ENCODE measurements around the gene CMSS1. TPM values are rescaled to one million over a fixed set of nuclear protein-coding genes. Genes with fewer than 3 reads are reported as not detected.

CMSS1 gene
- total RNA-seq, 1 donor from 2014 or later = 56.3 TPM

DNA sequence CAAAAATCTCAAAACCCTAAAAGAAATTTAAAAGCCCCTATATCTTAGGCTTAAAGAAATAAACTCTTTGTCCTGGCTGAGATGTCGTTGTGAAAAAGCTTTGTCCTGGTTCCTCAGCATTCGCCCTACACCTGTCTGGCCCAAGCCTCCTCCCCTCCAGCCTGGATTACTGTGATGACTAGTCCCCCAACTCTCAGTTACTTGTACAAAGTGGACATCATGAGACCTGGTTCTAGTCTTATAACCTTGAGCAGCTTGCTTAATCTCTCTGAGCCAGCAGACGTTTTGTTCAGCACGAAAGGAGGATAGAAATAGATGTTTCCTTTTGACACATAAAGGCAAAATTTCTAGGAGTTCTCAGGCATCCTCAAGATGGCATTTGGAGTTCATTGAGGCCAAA is 245.0 kb downstream of the CMSS1 start:
- Mint-ChIP-seq H3K27ac (no peak overlapping the region), H3K36me3 (no peaks in the 10 kb centered on the region), H3K4me1 (peaks cover 2% of the 10 kb centered on the region), H3K27me3 (ENCODE audit: insufficient read depth, low read depth) (no peaks in the 10 kb centered on the region), H3K9me3 (no peaks in the 10 kb centered on the region), H3K4me3 (no peak overlapping the region)
- H3K27ac ChIP-seq = no peak overlapping the region
- H3K36me3 ChIP-seq = no peaks in the 10 kb centered on the region
- H4K20me1 ChIP-seq (ENCODE audit: low read depth) = no peaks in the 10 kb centered on the region
- no peak for TF ChIP-seq EZH2 (IDR thresholded peaks at IDR 0.05)
- no peak for TF ChIP-seq EZH2phosphoT487 (IDR thresholded peaks at IDR 0.05)
- TF ChIP-seq, protein P1, sequence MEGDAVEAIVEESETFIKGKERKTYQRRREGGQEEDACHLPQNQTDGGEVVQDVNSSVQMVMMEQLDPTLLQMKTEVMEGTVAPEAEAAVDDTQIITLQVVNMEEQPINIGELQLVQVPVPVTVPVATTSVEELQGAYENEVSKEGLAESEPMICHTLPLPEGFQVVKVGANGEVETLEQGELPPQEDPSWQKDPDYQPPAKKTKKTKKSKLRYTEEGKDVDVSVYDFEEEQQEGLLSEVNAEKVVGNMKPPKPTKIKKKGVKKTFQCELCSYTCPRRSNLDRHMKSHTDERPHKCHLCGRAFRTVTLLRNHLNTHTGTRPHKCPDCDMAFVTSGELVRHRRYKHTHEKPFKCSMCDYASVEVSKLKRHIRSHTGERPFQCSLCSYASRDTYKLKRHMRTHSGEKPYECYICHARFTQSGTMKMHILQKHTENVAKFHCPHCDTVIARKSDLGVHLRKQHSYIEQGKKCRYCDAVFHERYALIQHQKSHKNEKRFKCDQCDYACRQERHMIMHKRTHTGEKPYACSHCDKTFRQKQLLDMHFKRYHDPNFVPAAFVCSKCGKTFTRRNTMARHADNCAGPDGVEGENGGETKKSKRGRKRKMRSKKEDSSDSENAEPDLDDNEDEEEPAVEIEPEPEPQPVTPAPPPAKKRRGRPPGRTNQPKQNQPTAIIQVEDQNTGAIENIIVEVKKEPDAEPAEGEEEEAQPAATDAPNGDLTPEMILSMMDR (IDR thresholded peaks at IDR 0.05) = no peak
- DNase-seq (ENCODE audit: low spot score) = no peak
- H3F3A ChIP-seq (ENCODE audit: low read depth) = no peaks in the 10 kb centered on the region
- no peaks in the 10 kb centered on the region for H3K4me1 ChIP-seq
- no peak overlapping the region for H3K9ac ChIP-seq
- H3K27me3 ChIP-seq = no peaks in the 10 kb centered on the region
- no peak overlapping the region for H2AFZ ChIP-seq (replicated peaks)
- no peaks in the 10 kb centered on the region for H3K79me2 ChIP-seq (ENCODE audit: low read depth)
- no peaks in the 10 kb centered on the region for H3K9me3 ChIP-seq (ENCODE audit: low read depth)
- H3K4me3 ChIP-seq = no peak overlapping the region
- H3K4me2 ChIP-seq = no peak overlapping the region

DNA sequence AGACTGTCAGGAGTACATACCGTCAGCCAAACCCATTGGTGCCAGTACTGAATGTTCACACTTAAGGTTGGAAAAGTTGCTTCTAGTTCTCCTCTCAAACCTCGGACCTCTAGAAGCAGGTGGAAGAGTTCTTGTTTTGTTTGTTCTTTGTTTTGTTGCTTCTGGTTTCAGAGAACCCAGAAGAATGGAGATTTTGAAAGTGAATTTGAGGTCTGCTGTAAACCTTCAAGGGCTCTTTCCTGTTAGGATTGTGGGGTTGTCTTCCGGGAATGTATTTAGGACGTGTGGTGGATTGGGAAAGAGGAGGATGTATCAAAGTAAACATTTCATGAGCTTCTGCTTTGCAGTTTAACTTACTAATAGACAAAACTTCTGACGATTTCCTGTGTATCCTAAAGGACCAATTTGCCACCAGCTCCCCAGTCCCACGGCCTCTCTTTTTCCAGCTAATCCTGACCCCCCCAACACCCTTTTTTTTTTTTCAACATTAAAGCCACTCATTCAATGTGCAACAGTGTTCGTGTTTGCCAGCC is 246.3 kb downstream of the CMSS1 start:
- Histone ChIP-seq H4K20me1 (ENCODE audit: low read depth) (no peaks in the 10 kb centered on the region), H3K36me3 (no peaks in the 10 kb centered on the region), H3K4me2 (no peak overlapping the region), H3K9ac (no peak overlapping the region), H3K27ac (no peak overlapping the region), H3K4me3 (no peak overlapping the region), H3F3A (ENCODE audit: low read depth) (no peaks in the 10 kb centered on the region), H3K9me3 (ENCODE audit: low read depth) (no peaks in the 10 kb centered on the region), H3K27me3 (no peaks in the 10 kb centered on the region), H2AFZ (replicated peaks) (no peak overlapping the region), H3K4me1 (no peaks in the 10 kb centered on the region), H3K79me2 (ENCODE audit: low read depth) (no peaks in the 10 kb centered on the region)
- Mint-ChIP-seq H3K27me3 (ENCODE audit: insufficient read depth, low read depth) (no peaks in the 10 kb centered on the region), H3K27ac (peak overlapping the region; percentile 83), H3K4me1 (peaks cover 2% of the 10 kb centered on the region), H3K9me3 (no peaks in the 10 kb centered on the region), H3K36me3 (no peaks in the 10 kb centered on the region), H3K4me3 (no peak overlapping the region)
- no peak for DNase-seq (ENCODE audit: low spot score)
- TF ChIP-seq, protein P1 (IDR thresholded peaks at IDR 0.05) = no peak
- TF ChIP-seq EZH2phosphoT487 (IDR thresholded peaks at IDR 0.05) = no peak
- no peak for TF ChIP-seq EZH2 (IDR thresholded peaks at IDR 0.05)

DNA sequence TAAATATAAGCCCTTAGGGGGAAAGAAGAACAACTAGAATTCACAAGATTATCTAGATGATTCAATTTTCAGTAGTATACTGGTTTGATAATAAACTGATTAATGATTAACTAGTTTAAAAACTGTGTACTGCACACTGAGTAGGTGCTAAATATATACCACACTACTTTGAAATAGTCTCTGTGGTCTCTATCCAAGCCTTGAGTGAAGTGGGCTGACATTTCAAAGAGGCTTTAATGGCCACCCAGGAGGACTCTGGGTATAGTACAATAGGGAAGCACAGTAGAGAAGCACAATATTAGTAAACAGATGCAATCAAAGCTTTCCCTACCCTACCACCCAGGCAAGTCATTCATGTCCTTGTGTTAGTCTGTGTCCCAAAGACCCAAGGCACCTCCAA is 249.9 kb downstream of the CMSS1 start:
- Mint-ChIP-seq H3K4me3 (no peak overlapping the region), H3K4me1 (peaks cover 5% of the 10 kb centered on the region), H3K9me3 (no peaks in the 10 kb centered on the region), H3K27me3 (ENCODE audit: insufficient read depth, low read depth) (no peaks in the 10 kb centered on the region), H3K36me3 (no peaks in the 10 kb centered on the region), H3K27ac (no peak overlapping the region)
- Histone ChIP-seq H3F3A (ENCODE audit: low read depth) (no peaks in the 10 kb centered on the region), H3K79me2 (ENCODE audit: low read depth) (no peaks in the 10 kb centered on the region), H3K9me3 (ENCODE audit: low read depth) (no peaks in the 10 kb centered on the region), H3K9ac (no peak overlapping the region), H3K4me1 (no peaks in the 10 kb centered on the region), H3K4me3 (no peak overlapping the region), H2AFZ (replicated peaks) (no peak overlapping the region), H3K36me3 (no peaks in the 10 kb centered on the region), H3K4me2 (no peak overlapping the region), H4K20me1 (ENCODE audit: low read depth) (no peaks in the 10 kb centered on the region), H3K27ac (no peak overlapping the region), H3K27me3 (no peaks in the 10 kb centered on the region)
- DNase-seq (ENCODE audit: low spot score) = no peak
- TF ChIP-seq EZH2 (IDR thresholded peaks at IDR 0.05) (no peak), EZH2phosphoT487 (IDR thresholded peaks at IDR 0.05) (no peak)
- TF ChIP-seq, protein P1 (IDR thresholded peaks at IDR 0.05) = no peak

Data from neural progenitor cell (in vitro differentiated cells).